ENCODE results near the gene GRSF1.

GRCh38 chr4:70833675-70834074 is 6.0 kb downstream of the GRSF1 start:
- TF ChIP-seq, protein P1, sequence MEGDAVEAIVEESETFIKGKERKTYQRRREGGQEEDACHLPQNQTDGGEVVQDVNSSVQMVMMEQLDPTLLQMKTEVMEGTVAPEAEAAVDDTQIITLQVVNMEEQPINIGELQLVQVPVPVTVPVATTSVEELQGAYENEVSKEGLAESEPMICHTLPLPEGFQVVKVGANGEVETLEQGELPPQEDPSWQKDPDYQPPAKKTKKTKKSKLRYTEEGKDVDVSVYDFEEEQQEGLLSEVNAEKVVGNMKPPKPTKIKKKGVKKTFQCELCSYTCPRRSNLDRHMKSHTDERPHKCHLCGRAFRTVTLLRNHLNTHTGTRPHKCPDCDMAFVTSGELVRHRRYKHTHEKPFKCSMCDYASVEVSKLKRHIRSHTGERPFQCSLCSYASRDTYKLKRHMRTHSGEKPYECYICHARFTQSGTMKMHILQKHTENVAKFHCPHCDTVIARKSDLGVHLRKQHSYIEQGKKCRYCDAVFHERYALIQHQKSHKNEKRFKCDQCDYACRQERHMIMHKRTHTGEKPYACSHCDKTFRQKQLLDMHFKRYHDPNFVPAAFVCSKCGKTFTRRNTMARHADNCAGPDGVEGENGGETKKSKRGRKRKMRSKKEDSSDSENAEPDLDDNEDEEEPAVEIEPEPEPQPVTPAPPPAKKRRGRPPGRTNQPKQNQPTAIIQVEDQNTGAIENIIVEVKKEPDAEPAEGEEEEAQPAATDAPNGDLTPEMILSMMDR (IDR thresholded peaks at IDR 0.05; ENCODE audit: low read length) = no peak
- TF ChIP-seq EZH2phosphoT487 (IDR thresholded peaks at IDR 0.05; ENCODE audit: low read length) = no peak
